PC-9 (cell line): ENCODE data around the gene KLHDC4. TPM values are rescaled to one million over a fixed set of nuclear protein-coding genes. Genes with fewer than 3 reads are reported as not detected.

Experiments used
- BruUV-seq: library from RNA; stranded (reverse); fragments of 400-500 nt; replicated peaks from 2 replicates; lab custom pipeline; 2021; lab: Mats Ljungman, UMichigan
- CTCF ChIA-PET: fragments of 300-600 bp; sonication (Branson Sonifier 250); formaldehyde crosslinking; loops from one replicate; lab custom pipeline; 2022; ENCODE audit warnings: antibody characterized with exemption; lab: Charles Lee
- POLR2A ChIA-PET: fragments of 300-600 bp; sonication (Branson Sonifier 250); formaldehyde crosslinking; loops from one replicate; lab custom pipeline; 2022; ENCODE audit warnings: antibody characterized with exemption; ENCODE audit not compliant: unreplicated experiment; lab: Charles Lee
- DNase-seq, 2 experiments: peaks; one replicate each; pipeline versions ENCODE4 v3.0.0 to v3.0.0-alpha.2; 2015 to 2022; ENCODE audit warnings: mixed read lengths in 1 of 2
- H2AFZ ChIP-seq: fragments of 200-600 bp; sonication (generic); 2 replicates; pipeline ENCODE4 v1.8.1; 2017; ENCODE audit warnings: antibody characterized with exemption
- H3F3A ChIP-seq: fragments of 200-600 bp; sonication (generic); 2 replicates; pipeline ENCODE4 v1.8.1; 2017; ENCODE audit warnings: antibody characterized with exemption, mild to moderate bottlenecking, low read depth; ENCODE audit not compliant: insufficient read depth
- H3K27ac ChIP-seq: fragments of 200-600 bp; sonication (generic); 2 replicates; pipeline ENCODE4 v1.6.1; 2016; ENCODE audit warnings: mixed run types
- H3K27me3 ChIP-seq: fragments of 200-600 bp; sonication (generic); 2 replicates; pipeline ENCODE4 v1.6.1; 2016; ENCODE audit warnings: low read depth, mixed run types; ENCODE audit not compliant: insufficient read depth
- H3K36me3 ChIP-seq: fragments of 200-600 bp; sonication (generic); 2 replicates; pipeline ENCODE4 v1.6.1; 2016; ENCODE audit warnings: low read depth, mixed run types
- H3K4me1 ChIP-seq: fragments of 200-600 bp; sonication (generic); replicated peaks from 2 replicates; pipeline ENCODE4 v1.6.1; 2016; ENCODE audit warnings: mixed run types; ENCODE audit not compliant: insufficient read depth
- H3K4me2 ChIP-seq: fragments of 200-600 bp; sonication (generic); 2 replicates; pipeline ENCODE4 v1.6.1; 2017; ENCODE audit warnings: mixed run types
- H3K4me3 ChIP-seq: fragments of 200-600 bp; sonication (generic); 2 replicates; pipeline ENCODE4 v1.6.1; 2016; ENCODE audit warnings: mixed run types
- H3K79me2 ChIP-seq: fragments of 200-600 bp; sonication (generic); 2 replicates; pipeline ENCODE4 v1.6.1; 2017; ENCODE audit warnings: low read depth, mixed run types
- H3K9me2 ChIP-seq: fragments of 200-600 bp; sonication (generic); 2 replicates; pipeline ENCODE4 v1.8.1; 2017; ENCODE audit warnings: mild to moderate bottlenecking; ENCODE audit not compliant: insufficient read depth
- H3K9me3 ChIP-seq: fragments of 200-600 bp; sonication (generic); 2 replicates; pipeline ENCODE4 v1.8.1; 2016; ENCODE audit warnings: low read depth; ENCODE audit not compliant: insufficient read depth
- H4K20me1 ChIP-seq: fragments of 200-600 bp; sonication (generic); 2 replicates; pipeline ENCODE4 v1.8.1; 2017; ENCODE audit not compliant: insufficient read depth
- CTCF ChIP-seq: fragments of 200-600 bp; sonication (generic); conservative IDR thresholded peaks from 2 replicates; pipeline ENCODE4 v1.6.1; 2017; ENCODE audit warnings: mixed run types, antibody characterized with exemption, mild to moderate bottlenecking, moderate library complexity
- EZH2 ChIP-seq: fragments of 200-600 bp; sonication (generic); IDR thresholded peaks from 2 replicates; pipeline ENCODE4 v1.8.0; 2017; ENCODE audit warnings: antibody characterized with exemption, low read depth
- intact Hi-C: fragments of 100-400 bp; cut with micrococcal nuclease; formaldehyde crosslinking; loops from one replicate; pipeline ENCODE4 v1.10.0; 2022; ENCODE audit not compliant: unreplicated experiment
- total RNA-seq: library from RNA; stranded (reverse); gene quantifications from 2 replicates; pipeline ENCODE4 v1.2.3, GENCODE V29; 2021

Gene KLHDC4
- total RNA-seq, 1 experiment from 2014 or later = 66.5 TPM

- peaks cover 7% of the 10 kb centered on the region; the same call in 1 of the 2 replicates for H4K20me1 ChIP-seq
- no peaks in the 10 kb centered on the region for H3K4me1 ChIP-seq
- intact Hi-C loops = no loop called here
- H3K9me3 ChIP-seq = no peaks in the 10 kb centered on the region
- H3K4me2 ChIP-seq = no peak overlapping the region
- TF ChIP-seq CTCF = no peak
- no peak for TF ChIP-seq EZH2
- POLR2A ChIA-PET = no interaction called here
- no TSS peak for BruUV-seq
- no peak overlapping the region for H2AFZ ChIP-seq
- CTCF ChIA-PET = interaction anchor here (0.9 kb wide), 1 partner anchor 426 kb away, joined by 3 read pairs; no protein-coding TSS in a partner anchor
- DNase-seq = no peak
- no peak overlapping the region for H3K27ac ChIP-seq
- H3K27me3 ChIP-seq = peaks cover 66% of the 10 kb centered on the region
- H3K36me3 ChIP-seq = no peaks in the 10 kb centered on the region
- H3K9me2 ChIP-seq = no peaks in the 10 kb centered on the region
- no peaks in the 10 kb centered on the region for H3K79me2 ChIP-seq
- no peak overlapping the region for H3K4me3 ChIP-seq
- H3F3A ChIP-seq = no peaks in the 10 kb centered on the region
These were observed 79.1 kb downstream of the KLHDC4 start for GRCh38 chr16:87686697-87687096.

- Histone ChIP-seq H3K36me3 (no peaks in the 10 kb centered on the region), H2AFZ (no peak overlapping the region), H4K20me1 (peaks cover 4% of the 10 kb centered on the region; the same call in 1 of the 2 replicates), H3K4me1 (no peaks in the 10 kb centered on the region), H3K27me3 (peaks cover 66% of the 10 kb centered on the region), H3K9me2 (no peaks in the 10 kb centered on the region), H3K27ac (no peak overlapping the region), H3K9me3 (no peaks in the 10 kb centered on the region), H3K4me3 (no peak overlapping the region), H3K4me2 (no peak overlapping the region), H3K79me2 (no peaks in the 10 kb centered on the region), H3F3A (no peaks in the 10 kb centered on the region)
- BruUV-seq = no TSS peak
- intact Hi-C loops = no loop called here
- DNase-seq = no peak
- no peak for TF ChIP-seq CTCF
- CTCF ChIA-PET = no interaction called here
- POLR2A ChIA-PET = no interaction called here
These were observed 80.0 kb downstream of the KLHDC4 start for GRCh38 chr16:87685766-87686165.

- no peak for TF ChIP-seq EZH2
- no peak for TF ChIP-seq CTCF
- no peak overlapping the region for H3K4me3 ChIP-seq
- H3K4me1 ChIP-seq = no peaks in the 10 kb centered on the region
- no peaks in the 10 kb centered on the region for H3K9me2 ChIP-seq
- H3K27me3 ChIP-seq = peaks cover 63% of the 10 kb centered on the region
- no peaks in the 10 kb centered on the region for H3K36me3 ChIP-seq
- no peak overlapping the region for H3K27ac ChIP-seq
- no peaks in the 10 kb centered on the region for H3F3A ChIP-seq
- H3K4me2 ChIP-seq = no peak overlapping the region
- DNase-seq = no peak
- no peaks in the 10 kb centered on the region for H3K9me3 ChIP-seq
- no peaks in the 10 kb centered on the region for H3K79me2 ChIP-seq
- intact Hi-C loops = no loop called here
- H4K20me1 ChIP-seq = peaks cover 3% of the 10 kb centered on the region; the same call in 1 of the 2 replicates
- BruUV-seq = no TSS peak
- CTCF ChIA-PET = no interaction called here
- no peak overlapping the region for H2AFZ ChIP-seq
- POLR2A ChIA-PET = no interaction called here
These were observed 80.4 kb downstream of the KLHDC4 start for GRCh38 chr16:87685405-87685755.
